ENCODE measurements around the gene WSB1.

The WSB1 gene

DNA sequence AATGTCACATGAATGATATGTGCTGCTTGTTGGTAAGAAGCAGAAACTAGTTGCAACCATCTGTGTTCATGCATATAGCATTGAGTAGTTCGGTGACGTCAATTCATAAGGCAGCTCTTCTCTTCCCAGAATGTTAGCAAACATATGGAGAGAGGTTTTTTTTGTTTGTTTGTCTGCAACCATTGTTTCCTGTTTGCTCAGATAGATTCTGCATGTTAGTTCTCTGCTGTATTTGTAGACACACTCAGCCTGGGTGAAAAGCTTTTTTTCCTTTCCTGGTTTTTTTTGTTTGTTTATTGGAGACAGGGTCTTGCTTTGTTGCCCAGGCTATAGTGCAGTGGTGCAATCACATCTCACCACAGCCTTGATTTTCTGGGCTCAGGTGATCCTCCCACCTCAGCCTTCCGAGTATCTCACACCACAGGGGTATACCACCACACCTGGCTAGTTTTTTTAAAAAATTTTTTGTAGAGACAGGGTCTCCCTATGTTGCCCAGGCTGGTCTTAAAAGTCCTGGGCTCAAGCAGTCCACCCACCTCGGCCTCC, 16.7 kb downstream of the WSB1 start:
- H3K36me3 ChIP-seq (ENCODE audit: control insufficient read depth, insufficient read depth, low read length), result peaks cover 81% of the 10 kb centered on the region
- H3K4me1 ChIP-seq (ENCODE audit: control insufficient read depth, insufficient read depth, low read length, poor library complexity, severe bottlenecking), result no peaks in the 10 kb centered on the region
- no peaks in the 10 kb centered on the region for H3K27me3 ChIP-seq (replicated peaks; ENCODE audit: control insufficient read depth, insufficient read depth, low read length, poor library complexity, severe bottlenecking)
- no peaks in the 10 kb centered on the region for H3K9me3 ChIP-seq (ENCODE audit: control insufficient read depth, low read length)
- no peak overlapping the region for H3K4me3 ChIP-seq (ENCODE audit: insufficient read depth, low read depth, low read length, poor library complexity, severe bottlenecking)
- DNase-seq, result no peak
- no peak overlapping the region for H3K27ac ChIP-seq (ENCODE audit: insufficient read depth, low read length, poor library complexity, severe bottlenecking)

DNA sequence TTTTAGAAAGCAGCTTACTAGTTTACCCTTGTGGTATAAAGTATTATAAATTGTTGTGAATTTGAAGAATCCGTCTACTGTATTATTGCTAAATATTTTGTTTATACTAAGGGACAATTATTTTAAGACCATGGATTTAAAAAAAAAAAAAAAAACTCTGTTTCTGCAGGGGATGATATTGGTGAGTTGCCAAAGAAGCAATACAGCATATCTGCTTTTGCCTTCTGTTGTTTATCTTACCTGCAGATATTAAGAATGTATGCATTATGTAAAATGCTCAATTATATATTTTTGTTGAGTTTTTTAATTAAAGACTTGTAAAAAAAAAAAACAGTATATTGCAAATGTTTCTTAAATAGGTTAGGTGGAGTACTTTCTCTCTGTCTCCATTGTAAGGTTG, 19.4 kb downstream of the WSB1 start:
- Histone ChIP-seq H3K27ac (ENCODE audit: insufficient read depth, low read length, poor library complexity, severe bottlenecking) (no peak overlapping the region), H3K4me1 (ENCODE audit: control insufficient read depth, insufficient read depth, low read length, poor library complexity, severe bottlenecking) (no peaks in the 10 kb centered on the region), H3K27me3 (replicated peaks; ENCODE audit: control insufficient read depth, insufficient read depth, low read length, poor library complexity, severe bottlenecking) (no peaks in the 10 kb centered on the region), H3K9me3 (ENCODE audit: control insufficient read depth, low read length) (no peaks in the 10 kb centered on the region), H3K4me3 (ENCODE audit: insufficient read depth, low read depth, low read length, poor library complexity, severe bottlenecking) (no peak overlapping the region), H3K36me3 (ENCODE audit: control insufficient read depth, insufficient read depth, low read length) (peaks cover 69% of the 10 kb centered on the region)
- no peak for DNase-seq

DNA sequence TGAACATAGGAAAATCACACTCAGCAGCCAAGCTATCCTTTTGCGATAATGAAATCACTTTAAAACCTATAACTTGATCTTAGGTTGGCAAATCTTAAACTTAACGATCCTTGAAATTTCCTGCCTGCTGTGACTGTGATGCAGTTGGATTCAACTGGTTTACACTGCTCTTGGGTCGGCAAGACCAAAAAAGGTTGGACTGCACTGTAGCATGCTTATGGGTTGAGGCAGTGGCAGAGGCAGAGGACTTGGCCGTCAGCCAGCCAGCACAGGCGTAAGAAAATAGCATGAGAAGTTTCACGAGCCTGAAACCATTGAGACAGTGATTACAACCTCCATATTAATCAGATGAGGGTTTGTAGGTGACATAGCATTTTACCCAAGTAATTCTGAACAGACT, 21.4 kb downstream of the WSB1 start:
- no peak overlapping the region for H3K4me3 ChIP-seq (ENCODE audit: insufficient read depth, low read depth, low read length, poor library complexity, severe bottlenecking)
- H3K27me3 ChIP-seq (replicated peaks; ENCODE audit: control insufficient read depth, insufficient read depth, low read length, poor library complexity, severe bottlenecking), result no peaks in the 10 kb centered on the region
- no peaks in the 10 kb centered on the region for H3K9me3 ChIP-seq (ENCODE audit: control insufficient read depth, low read length)
- H3K36me3 ChIP-seq (ENCODE audit: control insufficient read depth, insufficient read depth, low read length), result peaks cover 49% of the 10 kb centered on the region
- H3K27ac ChIP-seq (ENCODE audit: insufficient read depth, low read length, poor library complexity, severe bottlenecking), result no peak overlapping the region
- no peak for DNase-seq
- no peaks in the 10 kb centered on the region for H3K4me1 ChIP-seq (ENCODE audit: control insufficient read depth, insufficient read depth, low read length, poor library complexity, severe bottlenecking)

DNA sequence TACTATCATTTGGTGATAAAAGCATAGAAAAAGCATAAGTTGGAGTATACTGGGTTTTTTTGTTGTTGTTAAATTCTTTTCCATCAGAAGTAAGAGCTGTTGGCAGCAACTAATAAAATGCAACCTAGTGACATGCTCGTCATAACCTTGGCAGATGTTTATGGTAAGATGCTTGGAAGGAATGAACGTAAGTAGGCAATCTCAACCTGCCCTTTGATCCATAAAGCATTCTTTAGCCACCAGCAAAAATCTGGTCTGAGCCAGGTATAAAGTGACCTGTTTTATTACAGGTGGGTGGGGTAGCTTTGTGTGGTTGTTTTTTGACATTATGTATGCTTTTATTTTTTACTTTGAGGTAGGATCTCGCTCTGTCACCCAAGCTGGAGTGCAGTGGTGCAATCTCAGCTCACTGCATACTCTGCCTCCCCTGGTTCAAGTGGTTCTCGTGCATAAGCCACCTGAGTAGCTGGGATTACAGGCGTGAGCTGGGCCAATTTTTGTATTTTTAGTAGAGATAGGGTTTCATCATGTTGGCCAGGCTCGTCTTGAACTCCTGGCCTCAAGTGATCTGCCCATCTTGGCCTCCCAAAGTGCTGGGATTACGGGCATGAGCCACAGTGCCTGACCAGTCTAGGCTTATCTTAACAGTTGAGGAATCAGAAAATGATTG, 22.0 kb downstream of the WSB1 start:
- Histone ChIP-seq H3K4me3 (ENCODE audit: insufficient read depth, low read depth, low read length, poor library complexity, severe bottlenecking) (no peak overlapping the region), H3K4me1 (ENCODE audit: control insufficient read depth, insufficient read depth, low read length, poor library complexity, severe bottlenecking) (no peaks in the 10 kb centered on the region), H3K36me3 (ENCODE audit: control insufficient read depth, insufficient read depth, low read length) (peaks cover 44% of the 10 kb centered on the region), H3K27ac (ENCODE audit: insufficient read depth, low read length, poor library complexity, severe bottlenecking) (no peak overlapping the region), H3K27me3 (replicated peaks; ENCODE audit: control insufficient read depth, insufficient read depth, low read length, poor library complexity, severe bottlenecking) (no peaks in the 10 kb centered on the region), H3K9me3 (ENCODE audit: control insufficient read depth, low read length) (no peaks in the 10 kb centered on the region)
- DNase-seq, result no peak

DNA sequence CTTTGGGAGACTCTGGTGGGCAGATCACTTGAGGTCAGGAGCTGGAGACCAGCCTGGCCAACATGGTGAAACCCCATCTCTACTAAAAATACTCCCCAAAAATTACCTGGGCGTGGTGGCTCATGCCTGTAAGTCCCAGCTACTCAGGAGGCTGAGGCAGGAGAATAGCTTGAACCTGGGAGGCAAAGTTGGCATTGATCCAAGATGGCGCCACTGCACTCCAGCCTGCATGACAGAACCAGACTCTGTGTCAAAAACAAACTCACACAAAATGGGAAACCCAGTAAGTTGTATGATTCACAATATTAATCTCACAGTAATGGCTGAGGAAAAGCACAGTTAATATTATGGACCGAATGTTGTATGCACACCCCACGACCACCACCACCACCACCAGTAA, 24.3 kb downstream of the WSB1 start:
- no peaks in the 10 kb centered on the region for H3K9me3 ChIP-seq (ENCODE audit: control insufficient read depth, low read length)
- no peak for DNase-seq
- H3K36me3 ChIP-seq (ENCODE audit: control insufficient read depth, insufficient read depth, low read length), result peaks cover 21% of the 10 kb centered on the region
- H3K4me1 ChIP-seq (ENCODE audit: control insufficient read depth, insufficient read depth, low read length, poor library complexity, severe bottlenecking), result no peaks in the 10 kb centered on the region
- no peaks in the 10 kb centered on the region for H3K27me3 ChIP-seq (replicated peaks; ENCODE audit: control insufficient read depth, insufficient read depth, low read length, poor library complexity, severe bottlenecking)
- no peak overlapping the region for H3K27ac ChIP-seq (ENCODE audit: insufficient read depth, low read length, poor library complexity, severe bottlenecking)
- H3K4me3 ChIP-seq (ENCODE audit: insufficient read depth, low read depth, low read length, poor library complexity, severe bottlenecking), result no peak overlapping the region

DNA sequence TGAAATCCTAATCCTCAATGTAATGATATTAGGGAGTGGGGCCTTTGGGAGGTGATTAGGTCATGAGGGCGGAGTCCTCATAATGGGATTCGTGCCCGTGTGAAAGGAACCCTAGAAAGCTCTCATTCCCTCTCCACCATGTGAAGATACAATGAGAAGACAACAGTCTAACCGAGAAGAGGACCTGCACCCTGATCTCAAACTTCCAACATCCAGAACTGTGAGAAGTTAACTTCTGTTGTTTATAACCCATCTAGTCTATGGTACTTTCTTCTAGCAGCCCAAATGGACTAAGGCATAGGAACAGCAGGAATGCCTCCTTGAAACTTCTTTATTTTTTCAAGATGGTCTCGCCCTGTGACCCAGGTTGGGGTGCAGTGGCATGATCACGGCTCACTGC, 24.7 kb downstream of the WSB1 start:
- H3K27ac ChIP-seq (ENCODE audit: insufficient read depth, low read length, poor library complexity, severe bottlenecking), result no peak overlapping the region
- H3K4me3 ChIP-seq (ENCODE audit: insufficient read depth, low read depth, low read length, poor library complexity, severe bottlenecking), result no peak overlapping the region
- no peak for DNase-seq
- no peaks in the 10 kb centered on the region for H3K9me3 ChIP-seq (ENCODE audit: control insufficient read depth, low read length)
- H3K4me1 ChIP-seq (ENCODE audit: control insufficient read depth, insufficient read depth, low read length, poor library complexity, severe bottlenecking), result no peaks in the 10 kb centered on the region
- H3K36me3 ChIP-seq (ENCODE audit: control insufficient read depth, insufficient read depth, low read length), result peaks cover 17% of the 10 kb centered on the region
- H3K27me3 ChIP-seq (replicated peaks; ENCODE audit: control insufficient read depth, insufficient read depth, low read length, poor library complexity, severe bottlenecking), result no peaks in the 10 kb centered on the region

DNA sequence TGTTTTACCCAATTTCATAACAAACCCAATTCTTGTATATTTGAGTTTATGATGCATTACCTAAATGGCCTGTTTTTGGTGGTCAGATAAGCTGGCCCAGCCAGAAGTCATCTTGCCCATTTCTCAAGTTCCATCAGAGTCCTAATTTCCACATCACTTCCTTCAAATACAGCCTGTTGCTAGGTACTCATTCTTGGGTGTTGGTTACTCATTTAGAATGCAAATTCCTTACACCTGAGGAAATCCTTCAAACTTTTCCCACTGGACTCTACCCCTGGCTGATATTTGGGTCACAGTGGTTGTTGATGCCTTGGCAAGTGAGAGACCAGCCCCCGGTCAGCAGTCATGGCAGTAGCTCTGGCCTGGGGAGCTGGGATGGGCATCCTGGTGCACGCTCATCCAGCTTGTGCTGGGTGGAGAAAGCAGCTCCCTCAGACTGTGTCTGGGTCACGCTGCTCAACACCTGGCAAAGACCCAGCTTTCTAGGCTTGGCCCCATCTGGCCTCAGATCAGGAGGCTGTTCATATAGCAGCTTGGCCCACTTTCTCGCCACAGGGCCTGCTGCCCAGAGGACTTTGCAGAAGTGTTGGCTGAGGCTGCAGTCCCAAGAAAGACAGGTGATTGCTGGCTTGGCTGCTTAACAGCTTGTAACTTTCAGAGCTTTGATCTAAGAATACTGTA, 25.8 kb downstream of the WSB1 start:
- no peaks in the 10 kb centered on the region for H3K27me3 ChIP-seq (replicated peaks; ENCODE audit: control insufficient read depth, insufficient read depth, low read length, poor library complexity, severe bottlenecking)
- no peaks in the 10 kb centered on the region for H3K9me3 ChIP-seq (ENCODE audit: control insufficient read depth, low read length)
- DNase-seq, result no peak
- H3K27ac ChIP-seq (ENCODE audit: insufficient read depth, low read length, poor library complexity, severe bottlenecking), result no peak overlapping the region
- no peaks in the 10 kb centered on the region for H3K4me1 ChIP-seq (ENCODE audit: control insufficient read depth, insufficient read depth, low read length, poor library complexity, severe bottlenecking)
- H3K36me3 ChIP-seq (ENCODE audit: control insufficient read depth, insufficient read depth, low read length), result peaks cover 15% of the 10 kb centered on the region
- no peak overlapping the region for H3K4me3 ChIP-seq (ENCODE audit: insufficient read depth, low read depth, low read length, poor library complexity, severe bottlenecking)

DNA sequence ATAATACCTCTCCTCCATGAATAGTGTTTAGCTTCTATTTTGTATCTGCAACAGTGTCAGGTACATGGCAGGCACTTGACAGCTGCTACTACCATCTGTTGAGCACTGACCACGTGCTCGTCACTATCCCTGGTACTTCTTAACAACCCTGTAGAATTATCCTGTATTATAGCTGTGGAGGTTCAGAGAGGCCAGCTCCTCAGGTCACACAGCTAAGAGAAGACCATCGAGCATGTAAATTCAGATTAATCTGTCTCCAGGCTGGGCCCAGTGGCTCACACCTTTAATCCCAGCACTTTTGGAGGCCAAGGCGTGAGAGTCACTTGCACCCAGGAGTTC, 26.3 kb downstream of the WSB1 start:
- H3K27ac ChIP-seq (ENCODE audit: insufficient read depth, low read length, poor library complexity, severe bottlenecking), result no peak overlapping the region

DNA sequence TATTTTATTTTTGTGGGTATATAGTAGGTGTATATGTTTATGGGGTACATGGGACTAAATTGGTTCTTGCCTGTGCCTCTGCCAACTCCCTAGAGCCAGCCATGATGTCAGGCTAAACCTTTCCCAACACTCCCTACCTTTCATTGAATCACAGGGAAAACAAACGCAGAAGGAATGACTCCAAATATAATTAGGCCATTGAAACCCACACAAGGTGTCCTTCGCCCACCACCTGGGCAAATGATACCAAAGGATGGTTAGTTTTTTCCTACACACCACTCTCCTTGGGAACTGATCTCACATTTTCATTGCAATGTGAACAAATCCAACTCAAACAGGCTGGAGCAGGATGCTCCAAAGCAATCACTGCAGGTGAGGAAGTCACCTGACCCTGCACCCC, 27.5 kb downstream of the WSB1 start:
- Histone ChIP-seq H3K9me3 (ENCODE audit: control insufficient read depth, low read length) (no peaks in the 10 kb centered on the region), H3K36me3 (ENCODE audit: control insufficient read depth, insufficient read depth, low read length) (peaks cover 2% of the 10 kb centered on the region), H3K27me3 (replicated peaks; ENCODE audit: control insufficient read depth, insufficient read depth, low read length, poor library complexity, severe bottlenecking) (no peaks in the 10 kb centered on the region), H3K4me3 (ENCODE audit: insufficient read depth, low read depth, low read length, poor library complexity, severe bottlenecking) (no peak overlapping the region), H3K4me1 (ENCODE audit: control insufficient read depth, insufficient read depth, low read length, poor library complexity, severe bottlenecking) (no peaks in the 10 kb centered on the region), H3K27ac (ENCODE audit: insufficient read depth, low read length, poor library complexity, severe bottlenecking) (no peak overlapping the region)
- no peak for DNase-seq

More for the DNA sequence above, 26.3 kb downstream of the WSB1 start:
- Histone ChIP-seq H3K4me1 (ENCODE audit: control insufficient read depth, insufficient read depth, low read length, poor library complexity, severe bottlenecking) (no peaks in the 10 kb centered on the region), H3K36me3 (ENCODE audit: control insufficient read depth, insufficient read depth, low read length) (peaks cover 14% of the 10 kb centered on the region), H3K4me3 (ENCODE audit: insufficient read depth, low read depth, low read length, poor library complexity, severe bottlenecking) (no peak overlapping the region), H3K27me3 (replicated peaks; ENCODE audit: control insufficient read depth, insufficient read depth, low read length, poor library complexity, severe bottlenecking) (no peaks in the 10 kb centered on the region), H3K9me3 (ENCODE audit: control insufficient read depth, low read length) (no peaks in the 10 kb centered on the region)
- DNase-seq, result no peak

DNA sequence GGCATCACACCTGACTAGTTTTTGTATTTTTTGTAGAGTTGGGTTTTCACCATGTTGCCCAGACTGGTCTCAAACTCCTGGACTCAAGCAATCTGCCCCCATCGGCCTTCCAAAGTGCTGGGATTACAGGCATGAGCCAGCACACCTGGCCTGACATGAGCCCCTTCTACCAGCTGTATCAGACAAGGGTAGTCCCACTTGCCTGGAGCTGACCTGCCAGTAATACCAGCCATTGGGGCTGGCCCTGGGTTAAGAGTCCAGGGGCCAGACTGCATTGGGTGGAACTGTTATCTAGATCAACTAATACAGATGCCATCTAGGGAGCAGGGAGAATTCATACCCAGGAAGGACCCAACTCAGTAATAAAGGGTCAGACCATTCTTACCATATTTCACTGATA, 28.1 kb downstream of the WSB1 start:
- no peaks in the 10 kb centered on the region for H3K36me3 ChIP-seq (ENCODE audit: control insufficient read depth, insufficient read depth, low read length)
- no peak overlapping the region for H3K27ac ChIP-seq (ENCODE audit: insufficient read depth, low read length, poor library complexity, severe bottlenecking)
- DNase-seq, result no peak
- H3K27me3 ChIP-seq (replicated peaks; ENCODE audit: control insufficient read depth, insufficient read depth, low read length, poor library complexity, severe bottlenecking), result no peaks in the 10 kb centered on the region
- H3K4me3 ChIP-seq (ENCODE audit: insufficient read depth, low read depth, low read length, poor library complexity, severe bottlenecking), result no peak overlapping the region
- H3K4me1 ChIP-seq (ENCODE audit: control insufficient read depth, insufficient read depth, low read length, poor library complexity, severe bottlenecking), result no peaks in the 10 kb centered on the region
- no peaks in the 10 kb centered on the region for H3K9me3 ChIP-seq (ENCODE audit: control insufficient read depth, low read length)

Data from effector memory CD4-positive, alpha-beta T cell (primary cell).